CD4-positive, alpha-beta T cell treated with Interferon gamma for 1 hour (primary cell): Measurements from ENCODE around the gene LRP2.
"Not testable (repeated sequence)": the region's sequence is repeated elsewhere in the genome, so short reads cannot be mapped to it uniquely, and the experiment has no call there.

ENCODE experiments used
- DNase-seq: peaks from one replicate; pipeline ENCODE4 v3.0.0-alpha.2; 2020

Gene LRP2

GRCh38 chr2:169345486-169346437 is 16.6 kb downstream of the LRP2 start:
- DNase-seq, result no peak

DNA sequence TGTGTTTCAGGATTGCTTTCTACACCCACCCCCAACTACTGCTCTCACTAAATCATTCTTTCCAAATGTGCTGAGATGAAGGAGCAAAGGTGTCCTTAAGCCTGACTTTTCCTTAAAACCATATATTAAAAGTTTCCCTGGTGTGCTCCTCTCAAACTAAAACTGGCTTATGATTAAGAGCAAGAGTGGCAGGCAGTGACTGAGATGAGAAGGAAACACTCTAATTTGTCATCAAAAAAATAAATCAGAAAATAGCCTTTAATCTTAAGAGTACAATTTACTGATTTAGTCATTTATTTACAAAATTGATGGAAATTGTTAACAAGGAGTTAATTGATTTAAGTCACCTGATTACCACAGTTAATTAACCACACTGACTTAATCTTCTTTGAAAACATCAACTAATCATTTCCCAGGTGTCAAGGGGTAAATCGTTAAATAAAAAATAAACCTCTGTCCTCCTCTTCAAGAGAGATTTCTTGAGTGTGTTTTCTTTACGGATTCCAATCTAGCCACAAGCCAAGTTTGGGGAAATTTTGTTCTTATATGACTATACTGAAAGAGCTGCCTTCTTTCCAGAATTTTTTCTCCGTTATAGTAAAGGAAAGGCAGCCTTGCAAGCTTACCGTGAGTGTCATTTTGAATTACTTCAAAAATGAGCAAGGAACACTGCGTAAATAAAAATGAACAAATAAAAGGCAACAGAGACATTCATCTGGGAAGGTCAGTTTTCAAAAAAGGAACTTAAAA is 17.4 kb downstream of the LRP2 start:
- no peak for DNase-seq

DNA sequence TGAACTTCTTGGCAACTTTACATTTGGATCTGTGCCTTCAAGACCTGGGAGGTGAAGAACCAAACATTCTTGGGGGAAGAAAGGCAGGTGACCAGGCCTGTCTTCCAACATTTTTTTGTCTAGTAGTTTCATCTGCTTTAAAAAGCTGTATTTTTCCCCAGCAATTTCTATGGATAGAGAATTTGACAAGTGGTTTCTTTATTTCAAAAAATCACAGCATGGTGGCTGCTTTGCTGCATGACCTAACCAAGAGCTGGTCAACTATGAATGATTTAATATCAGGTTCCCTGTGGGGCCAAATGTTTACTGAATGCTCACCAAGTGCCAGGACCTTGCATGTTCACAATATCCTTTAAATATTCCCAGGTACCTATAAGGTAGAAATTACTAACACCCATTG is 19.1 kb downstream of the LRP2 start:
- DNase-seq, result no peak

DNA sequence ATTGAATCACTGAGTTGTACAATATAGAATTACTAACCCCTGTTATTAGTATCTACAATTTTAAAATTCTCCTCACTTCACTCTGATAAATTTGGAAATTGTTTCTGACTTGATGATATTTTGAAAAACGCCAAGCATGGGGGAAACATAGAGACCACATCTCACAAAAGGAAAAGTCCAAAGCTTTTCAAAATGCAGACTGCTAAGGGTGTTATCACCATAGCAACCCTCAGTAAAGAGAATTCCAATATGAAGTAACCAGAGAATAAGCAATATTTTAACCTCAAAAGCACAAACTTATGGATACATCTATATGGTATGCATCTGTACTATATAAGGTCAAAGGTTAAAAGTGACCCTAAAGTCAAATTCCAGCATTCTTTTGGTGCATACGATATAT is 22.7 kb downstream of the LRP2 start:
- DNase-seq, result no peak

DNA sequence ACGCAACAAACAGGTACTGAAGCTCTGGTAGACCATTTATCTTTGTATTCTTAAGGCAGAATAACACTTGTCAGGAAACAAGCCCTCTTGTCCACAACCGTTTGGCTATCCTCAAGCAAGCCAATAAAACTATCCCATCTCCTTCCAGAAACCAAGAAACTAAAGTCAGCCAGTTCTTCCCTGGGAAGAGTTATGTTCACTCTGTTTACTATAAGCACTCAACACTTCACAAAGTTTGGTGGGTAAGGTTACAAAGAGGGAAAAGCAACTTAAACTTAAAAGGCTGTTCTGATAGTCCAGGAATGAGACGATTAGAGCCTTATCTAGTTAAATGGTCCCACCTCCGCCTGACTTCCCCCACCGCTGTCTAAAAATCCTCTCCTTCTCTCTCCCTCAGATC is 25.6 kb downstream of the LRP2 start:
- no peak for DNase-seq

GRCh38 chr2:169330555-169331198 is 31.7 kb downstream of the LRP2 start:
- DNase-seq, result no peak

DNA sequence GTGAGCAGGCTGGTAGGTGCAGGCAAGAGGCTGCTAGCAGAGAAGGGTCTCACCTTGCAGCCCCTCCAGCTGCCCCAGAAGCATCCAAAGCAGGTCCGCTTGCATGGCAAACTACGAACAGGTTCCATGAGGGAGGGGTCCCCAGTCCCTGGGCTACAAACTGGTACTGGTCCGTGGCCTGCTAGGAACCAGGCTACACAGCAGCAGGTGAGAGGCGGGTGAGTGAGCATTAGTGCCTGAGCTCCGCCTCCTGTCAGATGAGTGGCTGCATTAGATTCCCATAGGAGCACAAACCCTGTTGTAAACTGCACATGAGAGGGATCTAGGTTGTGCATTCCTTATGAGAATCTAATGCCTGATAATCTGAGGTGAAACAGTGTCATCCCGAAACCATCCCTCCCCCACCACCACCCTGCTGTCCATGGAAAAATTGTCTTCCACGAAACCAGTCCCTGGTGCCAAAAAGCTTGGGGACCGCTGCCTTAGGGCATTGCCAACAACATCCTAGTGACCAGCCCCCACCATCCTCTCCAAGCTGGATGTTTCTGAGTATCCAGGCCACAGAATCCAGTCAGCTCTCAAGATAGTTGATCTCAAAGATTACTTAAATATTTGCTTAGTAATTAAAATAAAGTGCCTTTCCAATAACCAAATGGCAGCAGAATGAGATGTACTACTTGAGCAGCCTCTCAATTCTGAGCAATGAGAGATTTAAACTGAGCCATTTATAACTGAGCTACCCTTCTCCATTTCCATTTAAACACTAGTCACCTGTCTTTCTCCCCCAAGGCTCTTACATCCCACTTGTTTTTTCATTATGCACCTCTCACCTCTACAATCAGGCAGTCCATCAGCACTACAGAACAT is 32.4 kb downstream of the LRP2 start:
- DNase-seq, result no peak

- no peak for DNase-seq
Observed at GRCh38 chr2:169328785-169329184, 33.5 kb downstream of the LRP2 start.

DNA sequence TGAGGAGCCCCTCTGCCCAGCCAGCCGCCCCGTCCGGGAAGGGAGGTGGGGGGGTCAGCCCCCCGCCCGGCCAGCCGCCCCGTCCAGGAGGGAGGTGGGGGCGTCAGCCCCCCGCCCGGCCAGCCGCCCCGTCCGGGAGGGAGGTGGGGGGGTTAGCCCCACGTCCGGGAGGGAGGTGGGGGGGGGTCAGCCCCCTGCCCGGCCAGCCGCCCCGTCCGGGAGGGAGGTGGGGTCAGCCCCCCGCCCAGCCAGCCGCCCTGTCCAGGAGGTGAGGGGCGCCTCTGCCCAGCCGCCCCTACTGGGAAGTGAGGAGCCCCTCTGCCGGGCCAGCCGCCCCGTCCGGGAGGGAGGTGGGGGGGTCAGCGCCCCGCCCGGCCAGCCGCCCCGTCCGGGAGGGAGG is 34.5 kb downstream of the LRP2 start:
- not testable (repeated sequence) for DNase-seq

DNA sequence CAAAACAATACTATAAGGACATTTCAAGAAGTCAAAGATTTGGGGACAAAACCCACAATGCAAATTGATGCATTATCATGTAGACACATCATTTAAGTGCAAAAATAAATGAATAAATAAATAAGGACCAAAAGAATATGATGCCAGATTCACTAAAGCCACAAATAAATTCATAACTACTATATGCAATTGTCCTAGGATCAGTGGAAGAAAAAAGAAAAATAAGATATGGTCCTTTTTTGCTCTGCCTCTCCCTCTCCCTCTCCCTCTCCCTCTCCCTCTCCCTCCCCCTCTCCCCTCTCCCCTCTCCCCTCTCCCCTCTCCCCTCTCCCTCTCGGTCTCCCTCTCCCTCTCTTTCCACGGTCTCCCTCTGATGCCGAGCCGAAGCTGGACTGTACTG is 36.4 kb downstream of the LRP2 start:
- DNase-seq, result not testable (repeated sequence)

DNA sequence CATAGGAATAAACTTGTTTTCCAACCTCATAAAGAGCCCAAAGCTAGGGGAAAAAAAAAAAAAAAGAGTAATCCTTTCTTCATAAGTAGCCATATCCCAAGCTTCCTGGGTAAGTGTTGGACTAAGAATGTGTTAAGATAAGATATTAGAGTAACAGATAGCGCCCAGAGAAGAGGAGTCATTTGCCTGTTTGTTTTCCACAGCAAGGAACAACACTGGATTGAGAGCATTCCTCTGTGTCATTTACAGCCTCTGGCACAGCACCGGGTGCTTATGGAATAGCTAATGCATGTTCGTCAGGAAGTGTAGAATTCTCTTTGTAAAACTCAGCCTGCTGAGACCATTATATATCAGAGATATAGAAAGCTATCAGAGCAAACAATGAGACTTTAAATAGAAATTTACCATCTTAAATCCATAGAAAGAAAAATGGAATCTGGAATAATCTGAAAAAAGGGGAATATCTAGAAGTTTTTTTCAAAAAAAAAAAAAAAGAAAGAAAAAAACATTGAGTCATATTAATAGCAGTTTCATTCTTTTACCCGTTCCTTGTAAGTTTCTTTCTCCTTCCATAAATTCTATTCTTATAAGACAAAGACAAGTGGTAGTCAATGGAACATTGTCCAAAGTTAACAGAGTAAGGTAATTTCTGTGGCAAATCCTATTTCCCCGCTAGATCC is 37.6 kb downstream of the LRP2 start:
- DNase-seq, result no peak

- no peak for DNase-seq
Observed at GRCh38 chr2:169323841-169324240, 38.5 kb downstream of the LRP2 start.

DNA sequence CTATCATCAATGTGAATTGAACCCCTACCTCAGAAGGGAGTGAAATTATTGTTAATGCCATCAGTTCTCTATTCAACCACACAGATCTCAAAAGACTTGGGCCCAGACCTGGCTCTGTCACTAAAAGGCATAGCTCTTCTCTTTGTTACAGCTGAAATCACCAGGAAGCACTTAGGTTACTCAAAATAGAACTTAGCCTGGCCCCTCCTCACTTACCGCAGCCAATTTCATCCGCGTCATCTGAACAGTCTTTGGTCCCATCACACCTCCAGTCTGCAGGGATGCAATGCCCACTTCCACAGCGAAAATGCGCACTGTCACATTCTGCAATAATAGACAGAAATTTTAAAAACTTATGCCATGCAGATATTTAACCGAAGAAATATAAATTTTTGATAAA is 41.8 kb downstream of the LRP2 start:
- no peak for DNase-seq

- DNase-seq, result no peak
Observed at GRCh38 chr2:169315357-169315756, 47.0 kb downstream of the LRP2 start.

GRCh38 chr2:169308349-169308748 is 54.0 kb downstream of the LRP2 start:
- DNase-seq, result not testable (repeated sequence)

DNA sequence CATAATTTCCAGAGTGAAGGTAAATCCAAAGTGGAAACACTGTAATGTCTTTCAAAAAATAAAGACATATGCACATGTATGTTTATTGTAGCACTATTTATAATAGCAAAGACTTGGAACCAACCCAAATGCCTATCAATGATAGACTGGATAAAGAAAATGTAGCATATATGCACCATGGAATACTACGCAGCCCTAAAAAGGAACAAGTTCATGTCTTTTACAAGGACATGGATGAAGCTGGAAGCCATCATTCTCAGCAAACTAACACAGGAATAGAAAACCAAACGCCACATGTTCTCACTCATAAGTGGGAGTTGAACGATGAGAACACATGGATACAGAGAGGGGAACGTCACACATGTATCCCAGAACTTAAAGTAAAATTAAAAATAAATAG is 57.6 kb downstream of the LRP2 start:
- not testable (repeated sequence) for DNase-seq

DNA sequence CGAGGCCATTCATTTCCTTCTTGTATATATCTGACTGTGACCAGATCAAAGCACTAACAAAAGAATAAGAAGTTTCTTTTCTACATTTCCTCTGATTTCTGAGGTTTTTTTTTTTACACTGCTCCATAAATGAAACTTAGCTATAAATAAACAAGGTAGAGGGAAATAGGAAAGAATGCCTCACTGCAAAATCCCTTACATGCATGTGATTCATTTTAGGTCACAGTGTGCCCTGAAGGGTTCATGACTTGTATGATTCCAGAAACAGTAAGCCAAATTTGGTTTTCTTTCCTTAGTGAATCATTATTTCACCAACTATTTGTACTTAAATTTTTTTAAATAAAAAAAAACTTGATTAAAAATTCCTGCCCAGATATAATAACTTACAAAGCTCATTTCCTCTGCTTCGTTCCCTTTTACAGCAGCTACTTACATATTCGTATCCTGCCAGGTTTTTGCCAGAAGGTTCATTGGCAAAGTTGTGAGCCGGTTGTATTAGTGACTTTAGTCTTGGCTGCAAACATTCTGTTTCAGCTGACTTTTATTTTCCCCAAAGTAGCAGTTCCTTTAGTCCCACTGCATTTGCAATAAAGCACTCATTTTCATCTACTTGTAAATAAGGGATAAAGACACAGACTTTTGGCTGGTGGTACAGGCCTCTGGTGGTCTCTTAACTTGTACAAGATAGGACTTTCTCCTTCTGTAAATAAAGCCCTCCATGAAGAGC is 58.6 kb downstream of the LRP2 start:
- no peak for DNase-seq

DNA sequence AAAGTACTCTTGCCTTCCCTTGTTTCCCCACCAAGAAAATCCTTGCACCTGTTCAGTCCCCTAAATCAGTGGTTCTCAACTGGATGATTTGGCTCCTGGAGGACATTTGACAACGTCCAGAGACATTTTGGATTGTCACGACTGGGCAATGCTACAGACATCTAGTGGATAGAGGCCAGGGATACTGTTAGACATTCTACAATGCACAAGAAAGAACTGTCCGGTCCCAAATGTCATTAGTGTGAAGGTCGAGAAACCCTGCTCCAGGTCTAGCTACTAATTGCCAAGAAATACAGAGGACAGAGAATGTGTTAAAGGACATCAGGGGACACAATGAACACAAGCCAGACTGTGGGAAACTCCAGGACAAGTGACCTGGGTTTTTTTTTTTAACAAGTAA is 60.0 kb downstream of the LRP2 start:
- DNase-seq, result no peak

DNA sequence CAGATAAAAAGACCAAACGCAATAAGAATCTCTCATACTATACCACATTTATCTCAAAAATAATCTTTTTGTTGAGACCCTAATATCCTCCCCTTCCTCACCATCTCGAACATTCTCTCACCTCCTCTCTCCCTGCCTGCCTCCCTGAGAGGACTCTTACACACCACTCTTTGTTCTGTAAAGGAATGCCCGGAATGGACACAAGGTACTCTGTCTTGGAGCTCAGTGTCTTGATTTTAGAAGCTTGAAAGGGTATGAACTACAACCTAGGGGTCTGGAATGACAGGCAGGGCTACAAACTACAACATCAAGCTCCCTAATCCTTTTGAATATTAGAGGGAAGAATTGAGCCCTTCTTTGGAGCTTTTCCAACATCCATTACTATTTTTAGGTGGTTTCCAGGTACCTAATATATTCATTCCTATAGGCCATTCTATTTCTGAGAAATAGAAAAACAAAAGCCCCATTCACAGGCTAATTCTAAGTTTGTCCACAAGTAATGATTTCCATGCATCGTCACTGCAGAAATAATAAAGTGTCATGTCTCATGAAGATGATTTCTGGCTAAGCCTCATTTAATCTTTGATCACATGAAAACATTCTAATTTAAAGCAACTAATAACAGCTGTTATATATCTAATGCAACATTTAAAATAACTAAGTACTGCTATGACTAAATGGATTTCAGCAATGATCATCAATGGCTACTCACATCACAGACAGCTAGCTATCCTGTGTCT is 60.6 kb downstream of the LRP2 start:
- DNase-seq, result no peak
